ENCODE data around the gene OR56A3.
A peak's percentile ranks its signal among the peaks of the same experiment; 100 is the strongest.

Gene OR56A3

DNA sequence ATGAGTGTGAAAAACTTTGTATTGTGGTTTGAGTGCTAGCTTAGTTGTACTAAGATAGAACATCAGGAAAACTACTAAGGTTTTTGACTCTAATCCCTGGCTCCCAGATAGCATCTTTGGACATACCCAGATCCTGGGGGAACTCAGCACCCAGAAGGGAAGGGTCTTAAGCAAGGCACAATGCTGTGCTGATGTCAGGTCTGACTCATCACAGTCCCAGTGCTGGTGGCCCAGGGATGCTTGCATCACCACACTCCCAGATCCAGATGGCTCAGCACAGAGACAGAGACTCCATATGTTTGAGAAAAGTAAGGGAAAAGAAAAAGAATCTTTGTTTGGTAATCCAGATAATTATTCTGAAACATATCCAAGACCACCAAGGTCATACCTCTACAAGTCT is 18.3 kb upstream of the OR56A3 start:
- no peak overlapping the region for H3K4me3 ChIP-seq (ENCODE audit: low read length)
- TF ChIP-seq, protein P1, sequence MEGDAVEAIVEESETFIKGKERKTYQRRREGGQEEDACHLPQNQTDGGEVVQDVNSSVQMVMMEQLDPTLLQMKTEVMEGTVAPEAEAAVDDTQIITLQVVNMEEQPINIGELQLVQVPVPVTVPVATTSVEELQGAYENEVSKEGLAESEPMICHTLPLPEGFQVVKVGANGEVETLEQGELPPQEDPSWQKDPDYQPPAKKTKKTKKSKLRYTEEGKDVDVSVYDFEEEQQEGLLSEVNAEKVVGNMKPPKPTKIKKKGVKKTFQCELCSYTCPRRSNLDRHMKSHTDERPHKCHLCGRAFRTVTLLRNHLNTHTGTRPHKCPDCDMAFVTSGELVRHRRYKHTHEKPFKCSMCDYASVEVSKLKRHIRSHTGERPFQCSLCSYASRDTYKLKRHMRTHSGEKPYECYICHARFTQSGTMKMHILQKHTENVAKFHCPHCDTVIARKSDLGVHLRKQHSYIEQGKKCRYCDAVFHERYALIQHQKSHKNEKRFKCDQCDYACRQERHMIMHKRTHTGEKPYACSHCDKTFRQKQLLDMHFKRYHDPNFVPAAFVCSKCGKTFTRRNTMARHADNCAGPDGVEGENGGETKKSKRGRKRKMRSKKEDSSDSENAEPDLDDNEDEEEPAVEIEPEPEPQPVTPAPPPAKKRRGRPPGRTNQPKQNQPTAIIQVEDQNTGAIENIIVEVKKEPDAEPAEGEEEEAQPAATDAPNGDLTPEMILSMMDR (IDR thresholded peaks at IDR 0.05; ENCODE audit: insufficient read depth, low read depth, low read length, missing control alignments) = no peak
- peak; percentile 28 for DNase-seq (ENCODE audit: low read depth)

DNA sequence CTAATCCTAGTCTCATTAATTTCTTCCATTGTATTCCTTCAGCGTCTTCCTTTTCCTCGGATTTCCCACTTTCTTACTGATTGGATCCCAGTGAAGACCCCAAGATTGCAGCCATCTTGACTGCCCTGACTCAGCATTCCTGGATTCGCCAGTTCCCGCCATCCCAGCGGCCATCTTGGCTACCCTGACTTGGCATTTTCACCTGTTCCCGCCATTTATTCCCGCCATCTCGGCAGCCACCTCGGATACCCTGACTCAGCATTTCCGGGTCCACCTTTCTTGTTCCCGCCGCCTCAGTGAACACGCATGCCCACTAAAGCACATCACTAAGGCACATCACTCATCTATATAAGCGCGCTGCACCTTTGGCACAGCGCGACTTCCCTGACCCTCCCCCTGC is 13.8 kb upstream of the OR56A3 start:
- no peak for DNase-seq (ENCODE audit: low read depth)
- no peak overlapping the region for H3K4me3 ChIP-seq (ENCODE audit: low read length)
- TF ChIP-seq, protein P1 (IDR thresholded peaks at IDR 0.05; ENCODE audit: insufficient read depth, low read depth, low read length, missing control alignments) = no peak

DNA sequence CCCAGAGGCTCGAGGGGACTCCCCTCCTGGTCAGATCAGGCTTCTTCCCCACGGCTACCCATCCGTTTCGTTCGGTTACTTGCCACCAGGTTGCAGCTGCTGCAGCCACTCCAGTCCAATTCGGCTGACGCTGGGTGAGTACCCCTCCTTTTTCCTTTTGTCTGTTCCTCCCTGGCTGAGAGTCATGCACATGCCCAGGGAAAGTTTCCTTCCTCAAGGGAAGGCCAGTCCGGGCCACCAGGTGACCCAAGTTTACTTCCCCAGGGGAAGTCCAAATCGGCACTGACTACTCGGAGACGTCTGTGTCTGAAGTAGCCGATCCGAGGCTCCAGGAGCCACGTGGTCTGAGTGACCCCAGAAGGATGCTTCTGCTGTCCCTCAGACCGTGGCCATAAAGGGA is 13.2 kb upstream of the OR56A3 start:
- TF ChIP-seq, protein P1 (IDR thresholded peaks at IDR 0.05; ENCODE audit: insufficient read depth, low read depth, low read length, missing control alignments) = no peak
- no peak overlapping the region for H3K4me3 ChIP-seq (ENCODE audit: low read length)
- DNase-seq (ENCODE audit: low read depth) = no peak

DNA sequence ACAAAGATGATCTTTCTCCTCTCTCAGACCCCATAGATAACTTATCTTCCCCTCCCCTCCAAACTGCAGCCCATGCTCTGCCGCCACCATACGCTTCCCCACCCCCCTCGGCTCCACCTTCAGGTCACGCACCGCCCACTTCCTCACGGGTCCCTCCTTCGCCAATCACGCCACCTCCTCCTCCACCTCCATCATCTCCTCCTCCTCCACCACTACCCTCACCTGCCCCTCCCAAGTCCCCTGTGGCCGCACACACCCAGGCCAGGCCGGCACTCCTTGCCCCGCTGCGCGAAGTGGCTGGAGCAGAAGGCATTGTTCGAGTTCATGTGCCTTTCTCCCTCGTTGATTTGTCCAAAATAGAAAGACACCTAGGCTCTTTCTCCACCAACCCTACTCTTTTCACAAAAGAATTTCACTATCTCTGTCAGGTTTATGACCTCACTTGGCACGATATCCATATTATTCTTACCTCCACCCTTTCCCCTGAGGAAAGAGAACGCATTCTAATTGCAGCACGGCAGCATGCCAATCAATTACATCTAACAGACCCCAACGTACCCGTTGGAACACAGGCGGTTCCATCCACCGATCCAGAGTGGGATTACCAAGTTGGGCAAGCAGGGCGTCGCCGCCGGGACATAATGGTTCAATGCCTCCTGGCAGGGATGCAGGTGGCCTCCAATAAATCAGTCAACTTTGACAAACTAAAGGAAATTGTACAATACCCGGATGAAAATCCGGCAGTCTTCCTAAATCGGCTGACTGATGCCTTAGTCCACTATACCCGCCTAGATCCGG is 12.3 kb upstream of the OR56A3 start:
- TF ChIP-seq, protein P1 (IDR thresholded peaks at IDR 0.05; ENCODE audit: insufficient read depth, low read depth, low read length, missing control alignments) = no peak
- DNase-seq (ENCODE audit: low read depth) = no peak
- no peak overlapping the region for H3K4me3 ChIP-seq (ENCODE audit: low read length)

DNA sequence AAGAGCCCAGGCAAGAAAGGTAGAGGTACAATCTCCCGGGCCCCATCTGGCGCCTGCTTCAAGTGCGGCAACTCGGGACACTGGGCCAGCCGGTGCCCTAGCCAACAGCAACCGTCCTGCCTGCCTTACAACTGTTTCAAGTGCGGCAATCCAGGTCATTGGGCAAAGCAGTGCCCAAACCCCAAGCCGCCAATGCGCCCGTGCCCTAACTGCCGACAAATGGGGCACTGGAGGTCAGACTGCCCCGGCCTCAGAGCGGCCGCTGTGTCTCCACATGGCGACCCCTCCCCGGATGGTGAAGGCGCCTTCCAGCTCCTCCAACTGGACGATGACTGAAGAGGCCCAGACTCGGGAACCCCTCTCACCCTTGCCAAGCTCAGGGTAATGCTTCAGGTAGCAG is 11.4 kb upstream of the OR56A3 start:
- H3K4me3 ChIP-seq (ENCODE audit: low read length) = no peak overlapping the region
- no peak for DNase-seq (ENCODE audit: low read depth)
- TF ChIP-seq, protein P1 (IDR thresholded peaks at IDR 0.05; ENCODE audit: insufficient read depth, low read depth, low read length, missing control alignments) = no peak

DNA sequence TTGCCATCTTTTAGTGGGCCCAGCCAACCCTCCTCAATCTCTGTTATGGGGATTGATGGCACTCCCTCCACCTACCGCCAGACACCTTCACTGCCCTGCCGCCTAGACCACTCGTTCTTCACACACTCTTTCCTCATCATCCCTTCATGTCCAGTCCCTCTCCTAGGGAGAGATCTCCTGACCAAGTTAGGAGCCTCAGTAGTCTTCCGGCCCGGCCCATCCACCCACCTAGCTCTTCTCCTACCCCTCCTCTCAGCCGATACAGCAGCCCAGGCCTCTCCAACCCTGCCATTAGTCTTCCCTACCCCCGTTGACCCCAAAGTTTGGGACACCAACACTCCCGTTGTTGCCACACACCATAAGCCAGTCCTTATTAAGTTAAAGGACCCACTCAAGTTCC is 11.0 kb upstream of the OR56A3 start:
- DNase-seq (ENCODE audit: low read depth) = no peak
- TF ChIP-seq, protein P1 (IDR thresholded peaks at IDR 0.05; ENCODE audit: insufficient read depth, low read depth, low read length, missing control alignments) = no peak

DNA sequence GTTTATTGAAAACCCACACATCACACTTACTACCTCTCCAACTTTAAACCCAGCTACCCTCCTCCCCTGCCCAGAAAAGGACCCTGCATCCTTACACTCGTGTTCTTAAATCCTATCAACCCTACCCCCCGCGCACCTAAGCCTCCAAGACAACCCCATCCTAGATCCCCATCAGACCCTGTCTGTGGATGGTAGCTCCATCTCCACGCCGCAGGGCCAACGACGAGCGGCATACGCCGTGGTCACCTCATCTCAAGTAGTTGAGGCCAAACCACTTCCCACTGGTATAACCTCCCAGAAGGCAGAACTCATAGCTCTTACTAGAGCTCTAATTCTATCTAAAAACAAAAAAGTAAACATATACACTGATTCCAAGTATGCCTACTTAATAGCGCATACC is 9.4 kb upstream of the OR56A3 start:
- TF ChIP-seq, protein P1 (IDR thresholded peaks at IDR 0.05; ENCODE audit: insufficient read depth, low read depth, low read length, missing control alignments) = no peak
- no peak for DNase-seq (ENCODE audit: low read depth)
- no peak overlapping the region for H3K4me3 ChIP-seq (ENCODE audit: low read length)

More for the DNA sequence above, 11.0 kb upstream of the OR56A3 start:
- no peak overlapping the region for H3K4me3 ChIP-seq (ENCODE audit: low read length)
